Measurements from ENCODE around the gene CTSK.
"Not testable (repeated sequence)": the region's sequence is repeated elsewhere in the genome, so short reads cannot be mapped to it uniquely, and the experiment has no call there.

The CTSK gene

GRCh38 chr1:150841626-150842025 is 33.6 kb upstream of the CTSK start:
- H3K36me3 Mint-ChIP-seq (ENCODE audit: low read depth) = peaks cover 31% of the 10 kb centered on the region
- H3K27me3 Mint-ChIP-seq (ENCODE audit: low read depth, poor library complexity) = no peaks in the 10 kb centered on the region
- no peaks in the 10 kb centered on the region for H3K4me1 Mint-ChIP-seq
- H3K4me3 Mint-ChIP-seq = no peak overlapping the region
- H3K27ac Mint-ChIP-seq = no peak overlapping the region
- DNase-seq = no peak
- no peak for TF ChIP-seq CTCF (IDR thresholded peaks at IDR 0.05)
- no peaks in the 10 kb centered on the region for H3K9me3 Mint-ChIP-seq

DNA sequence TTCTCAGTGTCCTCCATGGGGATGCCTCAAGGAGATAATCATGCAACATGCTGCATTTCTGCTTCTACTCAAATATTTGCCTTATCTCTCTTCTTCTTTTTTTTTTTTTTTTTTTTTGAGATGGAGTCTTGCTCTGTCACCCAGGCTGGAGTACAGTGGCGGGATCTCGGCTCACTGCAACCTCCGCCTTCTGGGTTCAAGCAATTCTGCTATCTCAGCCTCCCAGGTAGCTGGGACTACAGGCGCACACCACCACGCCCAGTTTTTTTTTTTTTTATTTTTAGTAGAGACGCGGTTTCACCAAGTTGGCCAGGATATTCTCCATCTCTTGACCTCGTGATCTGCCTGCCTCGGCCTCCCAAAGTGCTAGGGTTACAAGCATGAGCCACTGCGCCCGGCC is 32.8 kb upstream of the CTSK start:
- not testable (repeated sequence) for DNase-seq; H3K9me3 Mint-ChIP-seq; H3K4me3 Mint-ChIP-seq; H3K27ac Mint-ChIP-seq; H3K27me3 Mint-ChIP-seq (ENCODE audit: low read depth, poor library complexity); H3K4me1 Mint-ChIP-seq
- H3K36me3 Mint-ChIP-seq (ENCODE audit: low read depth) = peaks cover 24% of the 10 kb centered on the region

- Mint-ChIP-seq H3K4me3 (no peak overlapping the region), H3K36me3 (ENCODE audit: low read depth) (peaks cover 46% of the 10 kb centered on the region), H3K9me3 (no peaks in the 10 kb centered on the region), H3K27me3 (ENCODE audit: low read depth, poor library complexity) (no peaks in the 10 kb centered on the region), H3K27ac (no peak overlapping the region), H3K4me1 (no peaks in the 10 kb centered on the region)
- DNase-seq = no peak
- TF ChIP-seq CTCF (IDR thresholded peaks at IDR 0.05) = no peak
Observed at GRCh38 chr1:150836129-150836773, 28.2 kb upstream of the CTSK start.

DNA sequence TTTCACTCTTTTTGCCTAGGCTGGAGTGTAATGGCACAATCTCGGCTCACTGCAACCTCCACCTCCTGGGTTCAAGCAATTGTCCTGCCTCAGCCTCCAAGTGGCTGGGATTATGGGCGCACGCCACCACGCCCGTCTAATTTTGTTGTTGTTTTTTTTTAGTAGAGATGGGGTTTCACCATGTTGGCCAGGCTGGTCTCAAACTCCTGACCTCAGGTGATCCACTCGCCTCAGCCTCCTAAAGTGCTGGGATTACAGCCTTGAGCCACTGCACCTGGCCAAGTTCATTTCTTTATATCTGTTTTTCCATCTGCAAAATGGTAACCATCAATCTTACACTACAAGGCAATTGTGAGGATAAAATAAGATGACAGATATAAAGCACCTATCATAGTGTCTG is 25.9 kb upstream of the CTSK start:
- H3K27ac Mint-ChIP-seq; H3K9me3 Mint-ChIP-seq; H3K27me3 Mint-ChIP-seq (ENCODE audit: low read depth, poor library complexity); H3K4me1 Mint-ChIP-seq; H3K4me3 Mint-ChIP-seq; DNase-seq: not testable (repeated sequence)
- H3K36me3 Mint-ChIP-seq (ENCODE audit: low read depth) = peaks cover 54% of the 10 kb centered on the region

DNA sequence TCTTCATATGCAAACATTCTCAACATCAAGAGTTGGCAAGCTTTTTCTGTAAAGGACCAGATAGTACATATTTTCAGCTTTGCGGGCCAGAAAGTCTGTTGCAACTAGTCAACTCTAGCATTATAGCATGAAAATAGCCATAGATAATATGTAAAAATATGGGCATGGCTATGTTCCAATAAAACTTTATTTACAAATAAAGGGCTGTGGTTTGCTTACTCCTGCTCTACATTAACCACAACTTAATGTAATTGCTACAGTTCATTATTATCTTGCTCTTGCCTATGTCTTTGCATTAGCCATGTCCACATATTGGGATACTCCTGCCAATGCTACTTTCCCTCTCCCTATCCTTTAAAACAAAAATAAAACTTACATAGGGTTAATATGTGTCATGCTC is 24.5 kb upstream of the CTSK start:
- no peaks in the 10 kb centered on the region for H3K9me3 Mint-ChIP-seq
- peaks cover 60% of the 10 kb centered on the region for H3K36me3 Mint-ChIP-seq (ENCODE audit: low read depth)
- no peak for DNase-seq
- H3K27me3 Mint-ChIP-seq (ENCODE audit: low read depth, poor library complexity) = no peaks in the 10 kb centered on the region
- no peak overlapping the region for H3K4me3 Mint-ChIP-seq
- no peak for TF ChIP-seq CTCF (IDR thresholded peaks at IDR 0.05)
- H3K27ac Mint-ChIP-seq = no peak overlapping the region
- no peaks in the 10 kb centered on the region for H3K4me1 Mint-ChIP-seq

DNA sequence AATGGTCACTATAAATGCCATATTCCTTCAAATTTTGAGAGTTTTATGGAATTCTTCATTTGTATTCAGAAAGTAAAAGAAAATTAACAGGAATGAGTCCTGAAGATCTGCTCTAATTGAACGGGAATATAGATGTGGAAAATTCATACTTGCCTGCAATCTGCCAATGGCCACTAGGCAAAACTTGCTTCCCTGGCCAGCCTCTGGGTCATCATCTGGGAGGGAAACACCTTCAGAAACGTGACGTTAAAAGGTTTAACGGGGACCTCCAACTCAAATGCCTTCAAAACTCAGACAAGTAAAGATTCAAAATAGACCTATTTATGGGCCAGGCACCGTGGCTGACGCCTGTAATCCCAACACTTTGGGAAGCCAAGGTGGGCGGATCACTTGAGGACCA is 21.7 kb upstream of the CTSK start:
- no peak overlapping the region for H3K27ac Mint-ChIP-seq
- no peaks in the 10 kb centered on the region for H3K4me1 Mint-ChIP-seq
- no peaks in the 10 kb centered on the region for H3K9me3 Mint-ChIP-seq
- peaks cover 64% of the 10 kb centered on the region for H3K36me3 Mint-ChIP-seq (ENCODE audit: low read depth)
- peak; percentile 31 for TF ChIP-seq CTCF (IDR thresholded peaks at IDR 0.05)
- no peak for DNase-seq
- H3K27me3 Mint-ChIP-seq (ENCODE audit: low read depth, poor library complexity) = no peaks in the 10 kb centered on the region
- no peak overlapping the region for H3K4me3 Mint-ChIP-seq

GRCh38 chr1:150826299-150826698 is 18.2 kb upstream of the CTSK start:
- no peak overlapping the region for H3K27ac Mint-ChIP-seq
- no peaks in the 10 kb centered on the region for H3K27me3 Mint-ChIP-seq (ENCODE audit: low read depth, poor library complexity)
- H3K4me3 Mint-ChIP-seq = no peak overlapping the region
- H3K9me3 Mint-ChIP-seq = no peaks in the 10 kb centered on the region
- no peak for TF ChIP-seq CTCF (IDR thresholded peaks at IDR 0.05)
- no peak for DNase-seq
- no peaks in the 10 kb centered on the region for H3K4me1 Mint-ChIP-seq
- H3K36me3 Mint-ChIP-seq (ENCODE audit: low read depth) = peaks cover 57% of the 10 kb centered on the region
